GM11168 (cell line): Measurements from ENCODE around the gene MS4A10.

Experiments
- in situ Hi-C: fragments of 300-500 bp; cut with MboI; formaldehyde crosslinking; loops from one replicate; pipeline ENCODE4 v1.12.0; 2022; ENCODE audit warnings: low sequenced_read_pairs; ENCODE audit not compliant: unreplicated experiment

Gene MS4A10

DNA sequence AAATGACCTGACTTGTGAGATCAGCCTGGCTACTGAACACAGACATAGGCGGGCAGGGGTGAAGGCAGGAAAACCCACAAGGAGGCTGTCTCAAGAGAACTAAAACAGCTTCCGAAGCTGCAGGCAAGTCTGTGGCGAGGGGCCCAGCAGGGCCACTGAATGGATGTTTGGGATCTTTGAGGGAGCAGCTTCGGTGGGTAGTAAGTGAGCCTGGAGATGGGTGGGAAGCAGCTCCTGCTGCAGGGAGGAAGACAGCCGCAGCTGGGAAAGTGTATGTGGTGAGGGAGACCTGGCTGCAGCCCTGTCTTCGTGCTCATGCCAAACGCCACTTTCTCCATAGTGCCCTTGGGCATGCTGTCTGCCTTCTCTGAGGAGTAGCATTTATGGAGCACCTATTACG, 60.2 kb downstream of the MS4A10 start:
- in situ Hi-C loops: no loop called here

DNA sequence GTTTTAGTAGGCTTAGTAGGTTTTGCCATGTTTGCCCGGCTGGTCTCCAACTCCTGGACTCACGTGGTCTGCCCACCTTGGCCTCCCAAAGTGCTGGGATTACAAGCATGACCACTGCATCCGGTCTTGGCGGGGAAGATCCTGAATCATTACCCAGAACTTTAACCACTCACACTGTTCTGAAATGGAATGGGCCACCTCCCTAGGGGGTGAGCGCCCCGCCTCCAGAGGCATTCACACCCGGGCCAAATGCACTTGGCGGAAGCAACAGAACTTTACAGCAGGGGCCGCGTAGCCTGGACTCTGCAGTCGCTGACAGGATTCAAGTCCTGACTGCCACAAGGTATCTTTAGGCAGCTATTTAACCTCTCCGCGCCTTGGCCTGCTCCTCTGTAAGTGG, 62.1 kb downstream of the MS4A10 start:
- in situ Hi-C loops: no loop called here

DNA sequence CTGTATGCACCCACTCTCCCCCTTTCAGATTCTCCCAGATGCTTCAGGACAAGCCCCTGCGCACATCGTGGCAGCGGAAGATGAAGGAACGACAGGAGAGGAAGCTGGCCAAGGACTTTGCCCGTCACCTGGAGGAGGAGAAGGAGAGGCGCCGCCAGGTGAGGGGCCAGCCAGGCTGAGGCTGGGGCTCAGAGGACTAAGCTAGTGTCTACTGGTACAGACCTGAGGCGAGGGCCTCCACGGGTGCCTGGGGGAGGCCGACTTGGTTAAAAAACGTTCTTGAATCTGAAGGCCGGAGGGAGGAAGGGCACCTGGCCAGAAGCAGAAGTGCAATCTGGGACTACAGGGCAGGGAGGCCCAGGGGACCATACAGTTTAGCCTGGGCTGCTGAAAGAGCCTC, 62.8 kb downstream of the MS4A10 start:
- in situ Hi-C loops: no loop called here

DNA sequence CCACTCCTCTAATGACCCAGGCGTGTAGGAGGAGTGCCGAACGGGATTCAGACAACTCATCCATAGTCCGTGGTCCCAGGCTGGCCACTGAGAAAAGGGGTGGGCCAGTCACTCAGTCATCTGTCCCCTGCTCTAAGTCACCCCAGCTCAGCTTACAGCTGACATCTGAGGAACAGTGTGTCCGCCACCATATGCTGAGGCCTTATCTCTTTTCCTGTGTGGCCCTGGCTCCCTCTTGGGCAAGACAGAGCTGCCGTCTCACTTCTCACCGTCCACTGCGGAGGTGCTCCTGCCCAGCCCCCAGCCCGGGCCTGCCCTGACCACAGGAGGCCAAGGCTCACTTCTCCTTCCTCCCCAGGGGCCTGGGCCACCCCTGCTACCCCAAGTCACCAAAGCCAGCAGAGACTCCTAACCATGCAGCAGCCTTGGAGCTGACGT, 63.6 kb downstream of the MS4A10 start:
- in situ Hi-C loops: no loop called here

DNA sequence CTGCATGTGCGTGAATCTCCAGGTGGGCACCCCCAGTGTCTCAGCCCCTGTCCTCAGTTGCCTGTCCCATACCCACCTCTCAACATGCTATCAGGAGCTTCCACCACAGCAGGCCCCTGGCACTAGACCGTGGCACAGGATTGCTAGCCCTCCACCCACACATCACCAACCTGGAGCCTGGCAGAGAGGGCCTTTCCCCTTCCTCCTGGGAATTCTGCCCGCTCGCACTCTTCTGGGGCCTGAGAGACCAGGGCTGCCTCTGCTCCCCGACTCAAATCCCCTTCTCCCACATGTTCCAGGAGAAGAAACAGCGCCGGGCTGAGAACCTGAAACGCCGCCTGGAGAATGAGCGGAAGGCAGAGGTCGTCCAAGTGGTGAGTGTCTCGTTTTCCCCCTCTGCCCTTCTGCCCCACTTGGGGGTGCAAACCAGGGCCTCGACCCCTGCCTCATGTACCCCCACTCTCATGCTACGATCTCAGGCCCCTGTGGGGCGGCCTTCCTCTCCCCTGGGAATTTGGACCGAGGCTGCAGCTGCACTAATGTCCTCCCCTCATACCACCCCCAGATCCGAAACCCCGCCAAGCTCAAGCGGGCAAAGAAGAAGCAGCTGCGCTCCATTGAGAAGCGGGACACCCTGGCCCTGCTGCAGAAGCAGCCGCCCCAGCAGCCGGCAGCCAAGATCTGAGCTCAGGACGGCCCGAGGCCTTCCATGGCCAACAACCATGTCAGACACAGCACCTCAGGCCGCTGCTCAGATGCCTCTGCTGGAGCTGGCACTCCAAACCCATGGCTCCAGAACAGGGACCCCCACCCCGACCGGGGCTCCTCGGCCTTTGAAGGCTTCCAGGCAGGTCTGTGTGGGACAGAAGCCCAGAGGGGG, 64.7 kb downstream of the MS4A10 start:
- in situ Hi-C loops: no loop called here
